NB4 (cell line): Measurements from ENCODE around the gene OXNAD1.

Experiments
- DNase-seq: peaks from one replicate; pipeline ENCODE4 v3.0.0; 2010; ENCODE audit warnings: low read depth
- H3K4me3 ChIP-seq: one replicate; pipeline ENCODE4 v1.5.1; 2011; ENCODE audit warnings: mild to moderate bottlenecking, low read depth, low read length, moderate library complexity
- CTCF ChIP-seq: IDR thresholded peaks from one replicate; pipeline ENCODE4 v1.5.1; 2012; ENCODE audit warnings: low read depth, low read length
- MAX ChIP-seq: IDR thresholded peaks from 2 replicates; pipeline ENCODE4 v1.6.1; 2011; ENCODE audit warnings: low read depth, low read length
- MYC ChIP-seq: IDR thresholded peaks from 2 replicates; pipeline ENCODE4 v1.6.1; 2011; ENCODE audit warnings: low read depth, low read length
- POLR2A ChIP-seq: IDR thresholded peaks from 2 replicates; pipeline ENCODE4 v1.6.1; 2011; ENCODE audit warnings: mild to moderate bottlenecking; ENCODE audit not compliant: insufficient read length; ENCODE audit errors: extremely low read depth

OXNAD1 gene

GRCh38 chr3:16224325-16224724, 40.7 kb upstream of the OXNAD1 start:
- TF ChIP-seq CTCF: no peak
- TF ChIP-seq MYC: no peak
- no peak for TF ChIP-seq MAX
- TF ChIP-seq POLR2A: no peak
- no peak overlapping the region for H3K4me3 ChIP-seq
- DNase-seq: no peak

GRCh38 chr3:16227566-16227965, 37.4 kb upstream of the OXNAD1 start:
- no peak overlapping the region for H3K4me3 ChIP-seq
- TF ChIP-seq CTCF: no peak
- TF ChIP-seq POLR2A: no peak
- no peak for TF ChIP-seq MAX
- no peak for TF ChIP-seq MYC
- no peak for DNase-seq

- TF ChIP-seq MAX: no peak
- no peak for TF ChIP-seq CTCF
- no peak for TF ChIP-seq MYC
- no peak for TF ChIP-seq POLR2A
- H3K4me3 ChIP-seq: no peak overlapping the region
- DNase-seq: no peak
Measured at GRCh38 chr3:16229681-16230080, 35.3 kb upstream of the OXNAD1 start.

- no peak for DNase-seq
- no peak for TF ChIP-seq POLR2A
- no peak for TF ChIP-seq MYC
- no peak for TF ChIP-seq MAX
- TF ChIP-seq CTCF: no peak
- no peak overlapping the region for H3K4me3 ChIP-seq
Measured at GRCh38 chr3:16231983-16232382, 33.0 kb upstream of the OXNAD1 start.

GRCh38 chr3:16233806-16234205, 31.2 kb upstream of the OXNAD1 start:
- DNase-seq: no peak
- H3K4me3 ChIP-seq: no peak overlapping the region
- TF ChIP-seq CTCF (no peak), MAX (no peak), POLR2A (no peak), MYC (no peak)

GRCh38 chr3:16234281-16234680, 30.7 kb upstream of the OXNAD1 start:
- no peak overlapping the region for H3K4me3 ChIP-seq
- no peak for DNase-seq
- TF ChIP-seq CTCF (no peak), MAX (no peak), POLR2A (no peak), MYC (no peak)
